Gastrocnemius medialis (tissue), 4 donors: ENCODE results near the gene BNC2.

Experiments
- POLR2A ChIP-seq, 2 donors: fragments of 450-650 bp; IDR thresholded peaks; one replicate each; pipeline ENCODE4 v1.6.1; 2017; ENCODE audit warnings: antibody characterized with exemption in 2 of 2, mild to moderate bottlenecking in 2 of 2, moderate library complexity in 2 of 2
- TF ChIP-seq, protein P1 (sequence below), 5 experiments: fragments of 450-650 bp in 3 of 5; fragments of 200-600 bp in 2 of 5; sonication (generic) in 2 of 5; IDR thresholded peaks in 4 of 5; conservative IDR thresholded peaks in 1 of 5; 1 replicate in 4 of 5; 2 replicates in 1 of 5; pipeline ENCODE4 v1.5.1; 2016 to 2019; ENCODE audit warnings: antibody characterized with exemption in 5 of 5, mild to moderate bottlenecking in 3 of 5, moderate library complexity in 3 of 5

DNA sequence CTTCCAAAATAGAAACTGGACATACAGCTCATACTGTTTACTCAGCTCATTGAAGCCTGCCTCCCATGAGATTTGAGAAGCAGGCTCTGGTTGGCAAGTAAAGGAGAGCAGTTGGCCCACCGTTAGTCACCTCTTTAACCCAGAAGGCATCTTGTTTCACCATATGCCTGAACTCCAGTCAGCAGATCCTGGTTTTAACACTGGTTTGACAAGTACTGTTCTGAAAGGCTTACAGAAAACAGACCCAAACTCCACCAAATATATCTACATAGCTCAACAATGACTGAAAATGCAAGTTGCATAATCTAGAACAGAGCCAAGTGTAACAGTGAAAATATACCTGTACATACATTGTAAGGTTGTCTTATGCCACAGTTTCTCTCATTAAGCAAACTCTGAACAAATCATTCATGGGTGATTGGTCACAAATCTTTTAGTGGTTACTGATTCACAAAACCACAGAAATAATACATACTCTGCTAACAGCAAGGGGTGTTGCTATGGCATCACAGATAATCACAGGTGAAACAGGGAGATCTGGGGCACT, 198.8 kb downstream of the BNC2 start:
- TF ChIP-seq, protein P1, sequence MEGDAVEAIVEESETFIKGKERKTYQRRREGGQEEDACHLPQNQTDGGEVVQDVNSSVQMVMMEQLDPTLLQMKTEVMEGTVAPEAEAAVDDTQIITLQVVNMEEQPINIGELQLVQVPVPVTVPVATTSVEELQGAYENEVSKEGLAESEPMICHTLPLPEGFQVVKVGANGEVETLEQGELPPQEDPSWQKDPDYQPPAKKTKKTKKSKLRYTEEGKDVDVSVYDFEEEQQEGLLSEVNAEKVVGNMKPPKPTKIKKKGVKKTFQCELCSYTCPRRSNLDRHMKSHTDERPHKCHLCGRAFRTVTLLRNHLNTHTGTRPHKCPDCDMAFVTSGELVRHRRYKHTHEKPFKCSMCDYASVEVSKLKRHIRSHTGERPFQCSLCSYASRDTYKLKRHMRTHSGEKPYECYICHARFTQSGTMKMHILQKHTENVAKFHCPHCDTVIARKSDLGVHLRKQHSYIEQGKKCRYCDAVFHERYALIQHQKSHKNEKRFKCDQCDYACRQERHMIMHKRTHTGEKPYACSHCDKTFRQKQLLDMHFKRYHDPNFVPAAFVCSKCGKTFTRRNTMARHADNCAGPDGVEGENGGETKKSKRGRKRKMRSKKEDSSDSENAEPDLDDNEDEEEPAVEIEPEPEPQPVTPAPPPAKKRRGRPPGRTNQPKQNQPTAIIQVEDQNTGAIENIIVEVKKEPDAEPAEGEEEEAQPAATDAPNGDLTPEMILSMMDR (IDR thresholded peaks at IDR 0.05 in 4 of 5, conservative IDR thresholded peaks at IDR 0.05 in 1 of 5) = no peak
- TF ChIP-seq POLR2A (IDR thresholded peaks at IDR 0.05) = no peak
